ENCODE data around the gene PRX. TPM values are rescaled to one million over a fixed set of nuclear protein-coding genes. Genes with fewer than 3 reads are reported as not detected.

Gene PRX
- total and polyA plus RNA-seq, 2 of the 4 experiments (the other 2 are of a cell fraction) = 0.90 to 1.7 TPM

DNA sequence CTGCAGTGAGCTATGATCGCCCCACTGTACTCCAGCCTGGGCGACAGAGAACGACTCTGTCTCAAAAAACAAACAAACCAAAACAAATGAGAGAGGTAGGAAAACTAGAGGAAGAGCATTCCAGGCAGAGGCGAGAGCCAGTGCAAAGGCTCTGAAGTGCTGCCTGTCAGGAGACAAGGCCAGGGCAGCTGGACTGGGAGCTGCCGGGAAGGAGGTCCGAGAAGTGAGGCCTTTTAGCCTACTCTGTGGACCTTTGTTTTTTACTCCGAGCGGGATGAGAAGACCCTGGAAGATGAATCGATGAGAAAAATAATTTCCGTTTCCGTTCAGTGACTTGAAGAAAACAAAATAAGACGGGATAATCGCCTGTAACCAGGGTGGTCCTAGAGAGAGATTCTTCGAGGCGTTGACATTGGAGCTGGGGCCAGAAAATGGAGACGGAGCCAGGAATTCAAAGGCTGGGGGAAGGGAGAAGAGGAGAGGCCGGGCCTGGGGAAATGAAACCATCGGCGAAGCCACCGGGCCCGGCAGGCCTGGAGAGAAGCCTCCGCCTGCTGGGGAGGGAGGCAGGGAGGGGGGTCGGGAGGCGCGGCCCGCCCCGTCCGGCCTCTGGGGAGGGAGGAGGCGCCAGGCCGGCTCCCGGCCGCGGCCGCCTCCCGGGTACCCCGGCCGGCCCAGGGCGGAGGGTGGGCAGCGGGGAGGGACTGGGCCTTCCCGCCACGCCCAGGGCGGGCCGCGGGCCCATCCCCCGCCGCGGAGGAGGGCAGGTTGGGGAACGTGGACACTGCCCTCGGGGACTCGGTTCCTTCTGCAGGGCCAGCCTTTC lies 20.4 kb upstream of the PRX start:
- Histone ChIP-seq H2BK20ac (ENCODE audit: low read depth, low read length) (peak overlapping the region; percentile 8; the same call in 1 of the 2 replicates), H4K91ac (ENCODE audit: insufficient read depth, low read depth, low read length) (peak overlapping the region; percentile 98), H3K27me3 (ENCODE audit: control insufficient read depth, insufficient read depth, low read length) (no peaks in the 10 kb centered on the region), H2AK5ac (ENCODE audit: low read depth, low read length) (peak overlapping the region; percentile 85), H4K8ac (ENCODE audit: low read depth in 2 of 2, low read length in 2 of 2) (peak overlapping the region; percentile 93 to 99), H2BK120ac (ENCODE audit: low read depth, low read length) (peak overlapping the region; percentile 78), H3K4me3 (ENCODE audit: insufficient read depth, low read depth, low read length) (peak overlapping the region; percentile 46), H3K18ac (ENCODE audit: low read depth, low read length) (peak overlapping the region; percentile 97), H3K4me2 (ENCODE audit: low read depth, low read length) (peak overlapping the region; percentile 75), H3K23ac (ENCODE audit: low read depth, low read length) (peak overlapping the region; percentile 95), H3K56ac (ENCODE audit: extremely low read depth, insufficient read depth, low read length) (peak overlapping the region; percentile 98), H3K36me3 (ENCODE audit: control insufficient read depth, insufficient read depth, low read length) (no peaks in the 10 kb centered on the region), H3K9ac (ENCODE audit: low read depth, low read length) (peak overlapping the region; percentile 87), H3K9me1 (ENCODE audit: insufficient read depth, low read length) (no peaks in the 10 kb centered on the region), H2AFZ (replicated peaks; ENCODE audit: low read length, poor library complexity) (peak overlapping the region; percentile 80), H2BK5ac (ENCODE audit: low read depth, low read length, poor library complexity, severe bottlenecking) (peak overlapping the region; percentile 86), H2BK15ac (ENCODE audit: low read depth, low read length) (peak overlapping the region; percentile 43; the same call in 1 of the 3 replicates), H3K4me1 (ENCODE audit: control insufficient read depth, insufficient read depth, low read length) (peaks cover 11% of the 10 kb centered on the region), H4K20me1 (ENCODE audit: insufficient read depth, low read length) (no peaks in the 10 kb centered on the region), H3K27ac (ENCODE audit: insufficient read depth, low read length) (peak overlapping the region; percentile 91), H3K79me1 (ENCODE audit: low read depth in 1 of 2, low read length in 2 of 2) (peaks cover 0 to 6% of the 10 kb centered on the region in 2 experiments; a peak in 2 of 4 replicates), H3K9me3 (ENCODE audit: control insufficient read depth, insufficient read depth, low read length) (no peaks in the 10 kb centered on the region), H4K5ac (ENCODE audit: low read depth, low read length) (peak overlapping the region; percentile 93), H3K14ac (replicated peaks; ENCODE audit: low read depth, low read length) (peak overlapping the region; percentile 94), H3K4ac (ENCODE audit: low read depth, low read length) (peak overlapping the region; percentile 96), H2AK9ac (replicated peaks; ENCODE audit: low read depth, low read length, poor library complexity) (peak overlapping the region; percentile 96)
- ChIA-PET CTCF (interaction anchor here (0.6 kb wide), 1 partner anchor 201 kb away, joined by 3 read pairs; no protein-coding TSS in a partner anchor), POLR2A (ENCODE audit: unreplicated experiment) (interaction anchor here (0.7 kb wide), 1 partner anchor 9 kb away, joined by 4 read pairs; no protein-coding TSS in a partner anchor)
- DNase-seq (peak; percentile 88), ATAC-seq (ENCODE audit: low read depth) (peak; percentile 98)
- 0% methylated on average over 13 of the region's 50 CpGs; no CpG with 5 or more reads in 1 of the 2 experiments for WGBS, 2 experiments (ENCODE audit: extremely low coverage in 2 of 2, insufficient read length in 1 of 2)
- TSS peak; percentile 97 for BruUV-seq (replicated peaks)
- in situ Hi-C loops (cut with MboI; ENCODE audit: low sequenced_read_pairs) = no loop called here
- intact Hi-C loops (cut with micrococcal nuclease) = no loop called here
- dilution Hi-C loops (cut with HindIII; ENCODE audit: low sequenced_read_pairs, unreplicated experiment) = no loop called here
- TF ChIP-seq NFE2L2 (IDR thresholded peaks at IDR 0.05; ENCODE audit: low read depth, low read length) = no peak
- no peak for TF ChIP-seq RFX5 (IDR thresholded peaks at IDR 0.05; ENCODE audit: low read depth, low read length)
- 0 out of 2 replicates have a peak, but pooled peaks have one; percentile 12 for TF ChIP-seq BHLHE40 (IDR thresholded peaks at IDR 0.05; ENCODE audit: low read depth, low read length)
- no peak for TF ChIP-seq USF2 (IDR thresholded peaks at IDR 0.05; ENCODE audit: low read depth, low read length)
- no peak for TF ChIP-seq MXI1 (IDR thresholded peaks at IDR 0.05; ENCODE audit: borderline replicate concordance, low read depth, low read length)
- no peak for TF ChIP-seq MAFK (IDR thresholded peaks at IDR 0.05; ENCODE audit: low read depth, low read length)
- TF ChIP-seq POLR2A (IDR thresholded peaks at IDR 0.05; ENCODE audit: low read depth, low read length) = peak; percentile 80
- TF ChIP-seq RCOR1 (IDR thresholded peaks at IDR 0.05; ENCODE audit: insufficient replicate concordance, low read length) = no peak
- no peak for TF ChIP-seq SMC3 (IDR thresholded peaks at IDR 0.05; ENCODE audit: low read depth, low read length)
- no peak for TF ChIP-seq CHD1 (IDR thresholded peaks at IDR 0.05; ENCODE audit: low read depth, low read length)
- TF ChIP-seq FOS (IDR thresholded peaks at IDR 0.05; ENCODE audit: low read depth, low read length) = no peak
- TF ChIP-seq MAZ (IDR thresholded peaks at IDR 0.05; ENCODE audit: borderline replicate concordance, low read depth, low read length) = peak; percentile 94
- TF ChIP-seq, protein P1, sequence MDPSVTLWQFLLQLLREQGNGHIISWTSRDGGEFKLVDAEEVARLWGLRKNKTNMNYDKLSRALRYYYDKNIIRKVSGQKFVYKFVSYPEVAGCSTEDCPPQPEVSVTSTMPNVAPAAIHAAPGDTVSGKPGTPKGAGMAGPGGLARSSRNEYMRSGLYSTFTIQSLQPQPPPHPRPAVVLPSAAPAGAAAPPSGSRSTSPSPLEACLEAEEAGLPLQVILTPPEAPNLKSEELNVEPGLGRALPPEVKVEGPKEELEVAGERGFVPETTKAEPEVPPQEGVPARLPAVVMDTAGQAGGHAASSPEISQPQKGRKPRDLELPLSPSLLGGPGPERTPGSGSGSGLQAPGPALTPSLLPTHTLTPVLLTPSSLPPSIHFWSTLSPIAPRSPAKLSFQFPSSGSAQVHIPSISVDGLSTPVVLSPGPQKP (IDR thresholded peaks at IDR 0.05; ENCODE audit: borderline replicate concordance, low read depth, low read length) = no peak
